Measurements from ENCODE around the gene ITGAD. TPM values are rescaled to one million over a fixed set of nuclear protein-coding genes. Genes with fewer than 3 reads are reported as not detected.
"Not testable (repeated sequence)": the region's sequence is repeated elsewhere in the genome, so short reads cannot be mapped to it uniquely, and the experiment has no call there.

Gene ITGAD
- total RNA-seq, 1 donor from 2014 or later: not detected

DNA sequence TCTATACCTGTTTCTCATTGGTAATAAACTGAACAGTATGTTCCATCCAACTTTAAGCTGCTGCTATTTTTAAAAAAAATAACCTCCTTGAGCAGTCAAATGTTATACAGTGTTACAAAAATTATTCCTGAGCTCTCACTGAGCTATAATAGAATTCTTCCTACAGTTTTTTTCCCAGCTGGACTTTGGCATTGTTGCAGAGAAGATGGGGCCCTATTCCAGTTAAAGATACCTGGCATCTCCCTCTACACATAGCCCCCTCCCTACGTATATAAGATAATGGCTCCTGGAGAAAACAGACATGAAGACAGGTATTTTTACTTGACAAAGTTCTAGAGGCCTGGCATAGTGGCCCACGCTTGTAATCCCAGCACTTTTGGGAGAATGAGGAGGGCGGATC, 36.7 kb downstream of the ITGAD start:
- no peak for DNase-seq (ENCODE audit: low read depth)

DNA sequence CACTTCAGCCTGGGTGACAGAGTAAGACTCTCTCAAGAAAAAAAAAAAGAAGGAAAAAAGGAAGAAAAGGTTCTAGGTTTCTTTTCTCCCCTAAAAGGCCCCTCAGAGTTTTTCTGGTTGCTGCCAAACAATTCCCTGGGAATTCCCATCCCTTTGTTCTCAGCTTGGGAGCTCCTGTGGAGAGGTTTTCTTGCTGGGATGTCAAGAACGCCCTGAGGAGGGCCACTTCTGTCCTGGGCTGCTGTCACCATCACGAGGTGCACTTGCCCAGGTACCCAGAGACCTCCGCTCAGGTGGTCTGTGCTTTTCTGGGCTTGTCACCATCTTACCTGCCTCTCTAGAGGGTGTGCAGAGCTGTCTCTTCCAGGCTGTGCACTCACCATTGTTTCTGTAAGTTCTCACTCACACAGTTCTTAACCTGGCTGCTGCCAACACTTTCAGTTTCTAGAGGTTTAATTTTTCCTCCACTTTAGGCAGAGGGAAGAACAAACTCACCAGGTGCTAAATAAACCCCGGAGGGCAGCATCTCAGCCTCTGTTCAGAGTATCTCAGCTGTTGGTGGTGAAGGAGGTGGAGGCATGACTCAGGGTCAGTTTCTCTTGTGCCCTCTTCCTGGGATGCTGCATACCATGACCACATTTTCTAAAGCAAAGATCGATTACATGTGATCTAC, 37.4 kb downstream of the ITGAD start:
- DNase-seq (ENCODE audit: low read depth): peak; percentile 73

- no peak for DNase-seq (ENCODE audit: low read depth)
Observed at GRCh38 chr16:31435341-31436220, 42.4 kb downstream of the ITGAD start.

- DNase-seq (ENCODE audit: low read depth): no peak
Observed at GRCh38 chr16:31436221-31437045, 43.3 kb downstream of the ITGAD start.

DNA sequence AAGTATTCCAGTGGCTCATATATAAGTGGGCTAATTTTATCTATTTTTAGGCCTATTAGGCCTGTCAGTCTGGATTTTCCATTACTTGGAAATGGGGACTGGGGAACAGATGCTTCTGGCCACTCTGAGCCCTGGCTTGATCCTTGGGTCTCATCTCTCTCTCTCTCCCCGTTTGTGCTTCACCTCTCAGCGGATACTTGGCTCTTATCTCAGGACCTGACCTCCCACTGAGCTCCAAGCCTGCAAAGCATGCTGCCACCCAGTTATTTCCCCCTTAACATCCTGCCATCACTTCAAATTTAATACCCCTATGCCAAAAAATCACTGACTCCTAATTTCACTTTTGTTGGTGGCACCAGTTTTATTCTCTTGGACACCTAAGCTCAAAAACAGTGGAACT, 45.3 kb downstream of the ITGAD start:
- DNase-seq (ENCODE audit: low read depth): no peak

GRCh38 chr16:31439023-31439422, 45.9 kb downstream of the ITGAD start:
- not testable (repeated sequence) for DNase-seq (ENCODE audit: low read depth)

GRCh38 chr16:31439519-31439918, 46.4 kb downstream of the ITGAD start:
- no peak for DNase-seq (ENCODE audit: low read depth)

GRCh38 chr16:31440516-31441184, 47.5 kb downstream of the ITGAD start:
- no peak for DNase-seq (ENCODE audit: low read depth)

GRCh38 chr16:31441956-31442355, 48.8 kb downstream of the ITGAD start:
- no peak for DNase-seq (ENCODE audit: low read depth)

DNA sequence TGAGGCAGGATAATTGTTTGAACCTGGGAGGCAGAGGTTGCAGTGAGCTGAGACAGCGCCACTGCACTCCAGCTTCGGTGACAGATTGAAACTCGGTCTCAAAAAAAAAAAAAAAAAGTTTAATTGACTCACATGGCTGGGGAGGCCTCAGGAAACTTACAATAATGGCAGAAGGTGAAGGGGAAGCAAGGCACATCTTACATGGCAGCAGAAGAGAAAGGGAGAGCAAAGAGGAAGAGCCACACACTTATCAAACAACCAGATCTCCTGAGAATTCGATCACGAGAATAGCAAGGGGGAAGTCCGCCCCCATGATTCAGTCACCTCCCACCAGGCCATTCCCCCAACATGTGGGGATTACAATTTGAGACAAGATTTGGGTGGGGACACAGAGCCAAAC, 52.8 kb downstream of the ITGAD start:
- DNase-seq (ENCODE audit: low read depth): not testable (repeated sequence)

DNA sequence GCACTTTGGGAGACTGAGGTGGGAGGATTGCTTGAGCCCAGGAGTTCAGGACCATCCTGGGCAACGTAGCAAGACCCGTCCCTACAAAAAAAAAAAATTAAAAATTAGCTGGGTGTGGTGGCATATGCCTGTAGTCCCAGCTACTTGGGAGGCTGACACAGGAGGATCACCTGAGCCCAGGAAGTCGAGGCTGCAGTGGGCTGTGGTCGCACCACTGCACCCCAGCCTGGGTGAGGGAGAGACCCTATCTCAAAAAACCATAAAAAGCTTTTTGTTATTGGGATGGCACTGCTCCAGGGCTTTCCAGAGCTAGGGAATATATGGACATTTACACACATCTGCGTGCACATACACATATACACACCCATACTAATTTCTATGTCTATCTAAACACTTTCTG, 58.1 kb downstream of the ITGAD start:
- no peak for DNase-seq (ENCODE audit: low read depth)

DNA sequence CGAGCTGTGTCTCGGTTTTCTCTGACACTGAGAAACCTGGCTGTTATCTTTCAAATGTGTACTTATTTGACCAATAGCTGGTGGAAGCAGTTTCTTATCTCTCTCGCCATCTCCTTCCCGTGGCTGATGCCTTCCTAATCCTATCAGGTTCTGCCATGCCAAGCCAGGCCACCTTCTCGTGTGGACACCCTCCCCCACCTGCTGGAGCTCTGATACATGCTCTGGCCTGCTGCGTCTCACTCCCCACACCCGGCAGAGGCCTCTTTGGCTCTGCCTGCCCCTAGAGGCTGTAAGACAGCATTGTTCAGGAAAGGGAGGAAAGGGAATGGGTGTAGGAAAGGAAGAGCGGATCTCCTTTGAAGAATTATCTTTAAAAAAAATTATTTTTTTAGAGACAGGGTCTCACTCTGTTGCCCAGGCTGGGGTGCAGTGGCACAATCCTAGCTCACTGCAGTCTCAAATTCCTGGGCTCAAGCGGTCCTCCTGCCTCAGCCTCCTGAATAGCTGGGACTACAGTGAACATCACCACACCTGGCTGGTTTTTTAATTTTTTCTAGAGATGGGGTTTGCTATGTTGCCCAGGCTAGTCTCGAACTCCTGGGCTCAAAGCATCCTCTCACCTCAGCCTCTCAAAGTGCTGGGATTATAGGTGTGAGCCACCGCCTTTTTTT, 58.7 kb downstream of the ITGAD start:
- peak; percentile 74 for DNase-seq (ENCODE audit: low read depth)

GRCh38 chr16:31452631-31453106, 59.5 kb downstream of the ITGAD start:
- peak; percentile 84 for DNase-seq (ENCODE audit: low read depth)

GRCh38 chr16:31453255-31454204, 60.4 kb downstream of the ITGAD start:
- DNase-seq (ENCODE audit: low read depth): peak; percentile 54

- DNase-seq (ENCODE audit: low read depth): no peak
Observed at GRCh38 chr16:31455601-31456314, 62.6 kb downstream of the ITGAD start.

- DNase-seq (ENCODE audit: low read depth): no peak
Observed at GRCh38 chr16:31456988-31457360, 63.8 kb downstream of the ITGAD start.

- peak; percentile 72 for DNase-seq (ENCODE audit: low read depth)
Observed at GRCh38 chr16:31458073-31458843, 65.1 kb downstream of the ITGAD start.
